Stimulated activated CD4-positive, alpha-beta T cell treated with anti-CD3 and anti-CD28 coated beads, TNF-alpha, amount 100 ng/mL, for 1 hour (primary cell): Measurements from ENCODE around the gene SCN2B.

Experiments
- DNase-seq, 3 donors: peaks; one replicate each; pipeline ENCODE4 v3.0.0-alpha.2; 2020; ENCODE audit warnings: low read depth in 3 of 3, low spot score in 1 of 3

Gene SCN2B

DNA sequence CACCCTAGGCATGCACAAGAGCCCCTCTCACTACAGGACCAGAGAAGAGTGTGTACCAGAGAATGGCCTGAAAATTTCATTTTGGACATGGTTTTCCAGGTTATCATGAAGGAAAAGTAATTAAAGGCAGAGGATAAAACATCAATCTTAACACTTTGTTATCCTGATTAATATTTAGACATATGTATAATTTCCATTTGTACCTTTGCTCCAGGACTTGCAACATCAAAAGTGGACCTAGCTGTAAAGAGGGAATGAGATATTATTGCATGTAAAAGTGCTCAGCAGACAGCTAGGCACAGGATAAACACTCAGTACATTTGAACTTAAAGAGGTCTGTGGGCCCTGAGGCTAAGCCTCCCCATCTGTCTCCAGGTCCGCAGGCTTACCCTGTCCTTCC lies 21.8 kb downstream of the SCN2B start:
- DNase-seq, result no peak

DNA sequence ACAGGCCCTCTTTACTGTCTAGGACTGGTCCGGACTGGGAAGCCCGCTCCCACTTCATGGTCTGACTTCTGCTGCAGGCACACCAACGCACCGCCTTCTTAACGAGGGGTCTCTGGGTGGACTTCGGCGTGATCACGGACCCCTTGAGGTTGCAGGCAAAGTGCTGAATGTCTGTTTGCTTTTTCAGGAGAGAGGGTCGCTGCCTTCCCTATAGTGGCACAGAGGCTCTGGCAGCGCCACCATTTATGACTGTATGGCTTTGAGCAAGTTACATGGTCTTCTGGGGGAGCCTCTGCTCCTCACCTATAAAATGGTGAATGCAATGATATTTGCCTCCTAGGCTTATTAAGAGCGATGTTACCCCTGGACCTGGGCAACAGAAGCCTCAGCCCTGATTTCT lies 22.5 kb downstream of the SCN2B start:
- no peak for DNase-seq

DNA sequence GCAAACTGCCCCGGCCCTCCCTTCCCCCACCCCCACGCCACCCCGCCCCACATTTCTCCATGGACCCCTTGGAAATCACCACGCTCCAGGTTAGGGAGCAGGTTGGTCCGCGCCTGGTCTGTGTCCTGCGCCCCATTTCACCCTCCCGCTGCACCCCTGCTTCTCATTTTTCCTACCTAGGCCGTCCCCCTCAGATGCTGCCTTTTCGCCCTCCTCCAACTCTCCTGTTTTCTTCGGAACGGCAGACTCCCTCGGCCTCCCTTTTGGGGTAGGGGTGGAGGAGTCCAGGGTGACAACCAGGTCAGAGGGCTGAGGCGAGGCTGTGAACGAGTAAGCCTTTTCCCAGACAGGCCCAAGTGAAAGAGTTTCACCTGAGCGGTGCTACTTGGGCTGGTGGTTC lies 22.9 kb downstream of the SCN2B start:
- DNase-seq, result no peak

DNA sequence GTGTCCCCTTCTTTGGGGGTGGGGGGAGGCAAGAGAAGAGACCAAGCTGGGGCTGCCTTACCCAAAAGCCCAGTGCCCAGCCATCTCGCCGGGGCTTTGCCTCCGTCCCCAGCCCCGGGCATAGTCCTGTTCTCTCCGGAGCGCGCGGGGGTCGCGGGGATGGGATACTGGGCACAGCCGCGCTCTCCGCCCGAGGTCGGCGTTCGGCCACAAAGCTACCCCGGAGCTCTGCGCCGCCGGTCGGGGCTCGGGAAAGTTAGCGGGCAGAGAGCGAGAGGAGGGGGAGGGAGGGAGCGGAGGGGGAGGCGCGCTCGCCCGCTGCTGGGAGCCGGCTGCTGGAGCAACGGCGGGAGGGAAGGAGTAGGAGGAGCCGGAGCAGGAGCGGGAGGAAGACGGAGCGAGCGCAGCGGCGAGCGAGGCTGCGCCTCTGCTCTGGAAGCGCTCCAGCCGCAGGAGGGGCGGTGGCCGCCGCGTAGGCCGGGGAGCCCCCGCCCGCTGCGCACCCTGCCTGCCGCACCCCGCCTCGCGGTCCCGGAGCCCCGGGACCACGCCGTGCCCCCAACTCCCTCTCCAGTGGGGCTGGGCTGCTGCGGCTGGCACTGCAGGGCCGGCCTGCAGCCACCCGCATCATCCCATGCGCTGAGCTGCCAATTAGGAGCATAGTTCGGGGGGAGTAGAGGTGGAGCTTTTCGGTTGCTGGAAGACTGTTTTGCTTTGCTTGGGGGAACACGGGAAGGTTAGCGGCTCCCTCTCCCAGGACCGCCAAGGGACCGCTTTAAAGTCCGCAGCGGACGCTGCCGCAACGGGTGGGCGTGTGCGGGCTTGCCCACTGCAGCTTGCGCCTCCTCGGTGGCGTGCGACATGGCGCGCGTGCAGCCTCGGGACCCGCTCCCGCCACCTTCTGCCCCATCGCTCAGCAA lies 23.6 kb downstream of the SCN2B start, which contains the start of gene SCN4B:
TSS of gene SCN4B (minus strand) at position 272 of the 920 bp plus-strand sequence. CDS start at position 122, 150 bp downstream.
- DNase-seq, result no peak

DNA sequence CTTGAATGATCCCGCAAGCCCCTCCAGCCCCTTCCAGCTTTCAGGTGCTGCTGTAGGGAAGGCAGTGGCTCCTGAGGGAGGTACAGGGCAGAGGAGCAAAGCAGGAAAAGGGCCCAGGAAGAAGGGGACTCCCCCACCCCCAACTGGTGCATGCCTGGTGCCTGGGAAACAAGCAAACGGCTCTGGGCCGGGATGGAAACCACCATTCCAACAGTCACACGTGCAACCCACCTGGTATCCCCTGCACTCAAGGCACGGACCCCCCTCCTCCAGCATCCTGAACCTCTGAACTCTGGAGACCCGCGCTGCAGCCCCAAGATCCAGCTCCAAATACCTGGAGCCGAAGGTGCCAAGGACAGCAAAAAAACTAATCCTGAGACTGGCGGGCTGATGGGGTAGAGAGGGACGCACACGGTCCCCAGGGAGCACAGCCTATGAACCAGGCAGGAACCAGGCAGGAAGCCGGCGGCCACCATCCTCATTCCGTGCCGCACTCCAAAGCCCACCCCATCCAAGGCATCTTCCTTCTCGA lies 24.4 kb downstream of the SCN2B start:
- no peak for DNase-seq

DNA sequence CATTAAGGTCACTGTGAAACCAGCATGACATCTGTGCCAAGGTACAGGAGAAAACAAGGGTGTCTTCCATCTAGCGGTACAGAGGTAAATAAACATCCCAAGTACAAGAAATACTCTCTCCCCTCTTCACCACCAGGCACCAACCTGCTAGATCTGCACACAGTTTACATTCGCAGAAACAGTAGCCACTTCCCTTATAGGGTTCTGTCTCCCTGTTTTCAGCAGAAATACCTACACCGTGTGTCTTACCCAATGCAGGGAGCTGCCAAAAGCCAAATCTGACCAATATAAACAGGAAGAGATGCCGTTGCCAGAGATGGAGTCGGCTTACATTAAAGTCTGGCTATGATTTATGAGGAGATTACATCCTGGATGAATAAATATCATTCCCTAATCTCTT lies 25.0 kb downstream of the SCN2B start:
- DNase-seq, result no peak

DNA sequence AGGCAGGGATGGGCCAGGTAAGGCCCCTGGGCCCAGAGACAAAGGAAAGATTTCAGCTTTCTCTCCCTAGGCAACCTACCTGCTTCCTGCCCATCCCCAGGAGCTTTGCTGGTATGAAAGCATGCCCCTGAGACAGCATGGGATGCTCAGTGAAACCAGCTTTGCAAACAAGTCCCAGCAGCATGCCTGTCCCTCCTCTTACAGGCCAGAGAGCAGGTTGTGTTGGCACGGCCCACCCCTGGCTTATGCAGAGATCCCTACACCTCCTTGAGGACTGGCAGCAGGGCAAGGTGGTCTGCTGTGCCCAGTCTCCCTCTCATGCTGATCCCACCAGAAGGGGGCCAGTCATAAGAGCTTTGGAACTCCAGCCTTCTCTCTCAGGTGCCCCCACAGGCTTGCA lies 26.9 kb downstream of the SCN2B start:
- no peak for DNase-seq

DNA sequence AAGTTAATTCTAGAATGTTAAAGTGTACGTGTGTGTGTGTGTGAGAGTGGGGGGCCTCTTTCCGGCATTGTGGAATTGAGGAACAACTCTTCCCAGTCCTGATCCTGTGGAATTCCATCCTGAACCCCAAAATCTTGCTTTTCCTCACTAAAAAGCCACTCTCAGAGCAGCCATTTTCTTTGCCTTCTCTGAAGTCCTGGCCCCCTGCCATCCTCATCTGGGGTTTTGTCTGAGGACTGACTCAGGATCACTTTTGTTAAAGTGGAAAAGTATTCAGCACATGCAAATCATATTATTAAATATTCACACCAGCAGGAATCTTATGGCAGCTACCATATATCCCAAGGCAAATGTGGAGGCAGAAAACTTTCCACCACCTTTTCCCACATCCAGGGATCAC lies 27.6 kb downstream of the SCN2B start:
- no peak for DNase-seq

DNA sequence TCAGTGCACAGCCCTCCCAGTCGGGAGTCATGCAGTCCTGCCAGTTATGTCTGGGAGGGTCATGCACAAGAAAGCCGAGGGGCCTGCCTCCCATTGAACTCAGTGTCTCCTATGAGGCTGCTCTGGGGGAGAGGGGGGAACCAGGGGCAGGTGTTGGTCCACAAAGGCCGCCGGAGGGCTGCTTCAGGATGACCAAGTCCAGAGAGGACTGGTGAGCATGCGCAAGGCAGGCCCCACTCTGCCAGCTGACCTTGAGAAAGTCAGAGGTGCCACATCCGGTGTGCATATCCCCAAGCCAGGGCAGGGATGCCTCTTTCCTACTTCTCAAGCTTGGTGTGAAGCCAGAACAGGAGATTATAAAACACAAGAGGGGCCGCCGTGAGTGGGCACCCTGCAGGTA lies 28.2 kb downstream of the SCN2B start:
- no peak for DNase-seq

DNA sequence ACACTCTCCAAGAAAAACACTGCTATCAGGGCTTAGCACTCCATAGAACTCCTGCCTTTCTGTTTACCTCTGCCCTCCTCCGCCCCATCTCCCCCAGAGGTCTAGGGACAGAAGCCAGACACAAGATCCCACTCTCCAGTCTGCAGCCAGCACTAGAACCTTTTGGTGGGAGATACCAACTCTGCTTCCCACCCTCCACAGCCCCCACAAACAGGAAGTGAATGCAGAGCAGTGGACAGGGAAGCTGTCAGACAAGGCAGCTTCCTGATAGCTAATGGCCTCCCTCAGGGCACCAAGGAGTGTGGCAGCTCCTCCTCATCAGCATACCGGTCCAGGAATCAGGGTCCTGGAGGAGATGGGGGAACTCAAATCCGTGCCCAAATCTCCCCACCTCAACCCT lies 28.9 kb downstream of the SCN2B start:
- DNase-seq, result no peak

DNA sequence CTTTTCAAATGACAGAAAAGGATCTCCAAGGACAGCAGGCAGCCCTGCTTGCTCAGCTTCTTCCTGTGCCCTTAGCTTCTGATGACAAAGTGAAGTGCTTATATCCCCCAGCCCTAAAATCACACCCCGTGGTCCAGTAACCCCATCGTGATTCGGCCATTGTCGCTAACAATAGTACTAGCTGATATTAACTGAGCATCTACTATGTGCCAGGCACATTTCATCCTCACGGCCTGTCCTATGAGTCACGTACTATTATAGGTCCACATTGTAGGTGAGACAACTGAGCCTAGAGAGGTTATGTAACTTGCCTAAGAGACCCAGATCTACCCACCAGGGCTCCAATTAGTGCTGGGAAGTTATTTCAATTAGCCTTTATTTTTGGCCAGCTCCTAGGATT lies 29.9 kb downstream of the SCN2B start:
- DNase-seq, result no peak

DNA sequence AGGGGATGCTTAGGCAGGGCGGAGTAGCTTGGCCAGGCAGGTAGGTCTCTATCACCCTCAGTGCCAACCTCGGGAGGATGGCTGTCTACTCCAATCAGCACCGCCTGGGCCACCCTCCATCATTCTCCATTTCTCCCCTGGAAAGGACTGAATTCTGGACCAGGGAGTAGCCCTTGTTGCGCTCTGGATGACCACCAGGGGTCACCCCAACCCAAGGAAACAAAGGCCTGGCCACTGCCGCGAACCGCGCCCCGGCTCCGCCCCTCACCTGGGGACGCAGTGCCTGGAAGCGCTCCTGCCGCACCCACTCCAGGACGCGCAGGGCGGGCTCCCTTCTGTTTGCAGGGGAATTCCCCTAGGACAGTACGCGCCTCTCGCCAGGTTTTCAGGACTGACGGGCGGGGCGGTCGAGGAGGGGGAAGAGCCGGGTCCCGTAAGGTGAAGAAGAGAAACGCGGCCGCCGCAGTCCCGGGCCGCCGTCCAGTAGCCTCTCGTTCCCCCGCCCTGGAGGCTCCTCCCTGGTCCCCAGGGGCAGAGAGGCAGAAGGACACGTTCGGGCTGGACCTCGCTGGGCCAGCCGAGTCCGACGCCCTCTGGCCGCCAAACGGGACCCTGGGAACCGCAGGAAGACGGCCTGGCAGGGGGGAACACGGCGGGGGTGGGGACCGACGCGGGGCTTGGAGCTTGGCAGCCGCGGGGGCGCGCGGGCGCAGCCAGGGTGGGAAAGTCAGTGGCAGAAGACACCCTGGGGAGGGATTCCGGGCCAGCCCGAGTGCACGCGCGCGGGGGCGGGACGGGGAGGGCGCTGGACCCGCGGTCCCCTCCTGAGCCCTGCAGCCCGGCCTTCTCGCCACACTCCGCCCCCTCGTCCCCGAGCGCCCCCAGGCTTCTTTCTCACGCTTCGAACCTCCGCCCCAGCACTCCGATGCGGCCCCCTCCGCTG lies 30.9 kb downstream of the SCN2B start:
- peak; percentile 64 to 80 (median 64) for DNase-seq

DNA sequence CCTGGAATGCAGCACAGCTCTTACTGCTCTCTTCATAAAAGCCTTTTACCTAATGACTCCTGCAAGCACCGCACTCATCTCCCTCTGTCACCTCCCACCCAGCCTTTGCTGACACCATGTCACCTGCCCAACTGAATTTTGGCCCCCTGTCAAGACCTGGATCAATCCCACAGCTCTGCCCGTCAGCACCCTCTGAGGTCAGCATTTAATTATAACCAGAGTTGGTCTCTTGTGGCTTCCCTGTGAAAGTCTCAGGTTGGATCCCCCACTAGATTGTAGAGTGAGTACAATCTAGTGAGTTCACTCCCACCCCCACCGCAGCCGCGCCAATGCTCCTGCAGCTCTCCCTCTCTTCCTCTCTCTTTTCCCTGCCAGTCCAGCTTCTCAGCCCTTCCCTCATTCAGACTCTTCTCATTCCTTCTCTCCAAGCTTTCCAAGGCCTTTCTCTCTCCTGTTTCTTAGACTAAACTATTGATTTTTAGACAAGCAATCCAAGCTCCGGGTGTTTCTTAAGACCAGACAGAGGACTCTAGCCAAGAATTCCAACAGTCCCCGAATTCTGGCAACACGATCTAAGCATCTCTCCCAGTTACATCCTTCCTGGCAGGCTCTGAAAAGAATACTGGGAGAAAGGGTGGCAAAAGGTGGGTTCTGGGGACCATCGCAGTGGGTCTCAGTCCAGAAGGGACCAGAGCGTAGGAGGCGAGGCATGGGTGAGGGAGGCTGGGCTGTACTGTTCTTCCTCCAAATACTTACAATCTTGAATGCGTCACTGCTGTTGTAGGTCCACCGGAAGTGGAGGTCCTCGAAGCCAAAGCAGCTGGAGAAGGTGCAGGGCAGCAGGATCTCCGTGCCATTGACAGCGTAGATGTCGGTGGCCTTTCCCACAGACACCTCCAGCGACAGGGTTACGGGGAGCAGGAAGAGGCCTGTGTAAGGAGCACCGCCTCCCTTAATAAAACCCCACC lies 31.9 kb downstream of the SCN2B start:
- no peak for DNase-seq

DNA sequence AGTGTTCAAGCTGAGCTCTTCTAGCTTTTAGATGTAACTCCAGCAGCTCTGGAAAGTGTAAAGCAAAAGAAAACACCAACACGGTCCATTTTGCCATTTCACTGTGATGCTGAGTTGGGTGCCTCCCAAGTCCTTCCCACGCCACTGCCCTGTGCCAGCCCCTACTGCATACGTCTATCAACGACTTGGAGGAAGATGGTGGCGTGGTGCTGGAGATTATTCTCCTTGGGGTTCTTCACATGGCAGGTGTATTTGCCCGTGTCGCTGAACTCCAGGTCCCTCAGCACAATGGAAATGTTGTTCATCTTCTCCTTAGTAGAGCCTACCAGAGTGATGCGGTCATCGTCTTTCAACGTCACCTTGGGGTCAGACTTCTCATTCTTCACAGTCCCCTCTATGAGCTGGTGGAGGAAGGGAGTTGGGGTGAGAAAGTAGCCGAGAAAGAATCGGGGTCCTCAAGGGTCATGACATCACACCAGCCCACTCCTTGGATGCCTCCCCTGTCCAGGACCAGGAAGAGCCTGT lies 32.7 kb downstream of the SCN2B start:
- DNase-seq, result no peak

DNA sequence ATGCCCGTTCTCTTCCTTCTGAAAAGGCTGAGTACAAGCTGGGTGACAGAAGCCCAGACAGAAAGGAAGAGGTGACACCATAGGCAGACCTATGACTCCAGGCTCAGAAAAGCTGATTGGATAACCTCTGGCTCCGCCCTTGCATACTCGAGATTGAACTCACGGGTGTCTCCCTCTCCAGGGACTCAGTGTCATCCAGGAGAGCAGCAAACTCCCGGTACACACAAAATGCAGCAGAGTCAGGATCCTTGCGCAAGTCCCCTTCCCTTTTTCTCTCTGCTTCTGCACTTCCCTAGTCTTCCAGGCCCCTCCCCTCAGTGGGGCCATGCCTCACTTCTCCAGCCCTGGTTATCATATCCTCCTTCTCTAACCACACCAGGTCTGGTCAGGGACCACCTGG lies 33.6 kb downstream of the SCN2B start:
- DNase-seq, result no peak

DNA sequence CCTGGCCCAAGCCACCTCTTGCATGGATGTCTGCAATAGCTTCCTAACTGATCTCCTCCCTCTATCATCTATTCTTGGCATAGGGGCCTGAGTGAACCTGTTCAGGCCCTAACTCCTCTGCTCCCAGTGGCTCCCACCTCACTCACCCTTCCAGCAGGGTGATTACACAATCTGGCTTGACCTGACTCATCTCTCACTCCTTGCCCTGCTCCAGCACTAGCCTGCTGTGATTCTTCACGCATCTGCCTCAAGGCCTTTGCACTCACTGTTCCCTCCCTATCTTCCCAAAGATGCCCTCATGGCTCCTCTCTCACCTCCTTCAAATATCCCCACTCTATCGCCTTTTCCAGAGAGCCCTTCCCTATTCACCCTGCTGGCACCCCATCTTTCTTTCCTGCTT lies 34.4 kb downstream of the SCN2B start:
- DNase-seq, result no peak

DNA sequence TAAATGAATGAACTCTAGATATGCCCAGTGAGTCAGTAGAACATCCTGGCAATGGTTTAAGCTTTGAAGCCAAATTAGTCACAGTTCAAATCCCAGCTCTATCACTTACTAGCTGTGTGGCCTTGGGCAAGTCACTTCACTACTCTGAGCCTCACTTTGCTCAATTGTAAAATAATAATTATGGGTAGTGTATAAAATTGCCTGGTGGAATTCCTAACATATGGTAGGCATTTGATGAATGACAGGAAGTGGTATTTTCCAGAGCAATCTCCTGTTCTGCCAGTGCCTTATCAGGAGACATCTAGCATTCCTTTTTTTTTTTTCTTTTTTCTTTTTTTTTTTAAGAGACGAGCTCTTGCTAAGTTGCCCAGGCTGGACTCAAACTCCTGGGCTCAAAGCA lies 36.9 kb downstream of the SCN2B start:
- no peak for DNase-seq

DNA sequence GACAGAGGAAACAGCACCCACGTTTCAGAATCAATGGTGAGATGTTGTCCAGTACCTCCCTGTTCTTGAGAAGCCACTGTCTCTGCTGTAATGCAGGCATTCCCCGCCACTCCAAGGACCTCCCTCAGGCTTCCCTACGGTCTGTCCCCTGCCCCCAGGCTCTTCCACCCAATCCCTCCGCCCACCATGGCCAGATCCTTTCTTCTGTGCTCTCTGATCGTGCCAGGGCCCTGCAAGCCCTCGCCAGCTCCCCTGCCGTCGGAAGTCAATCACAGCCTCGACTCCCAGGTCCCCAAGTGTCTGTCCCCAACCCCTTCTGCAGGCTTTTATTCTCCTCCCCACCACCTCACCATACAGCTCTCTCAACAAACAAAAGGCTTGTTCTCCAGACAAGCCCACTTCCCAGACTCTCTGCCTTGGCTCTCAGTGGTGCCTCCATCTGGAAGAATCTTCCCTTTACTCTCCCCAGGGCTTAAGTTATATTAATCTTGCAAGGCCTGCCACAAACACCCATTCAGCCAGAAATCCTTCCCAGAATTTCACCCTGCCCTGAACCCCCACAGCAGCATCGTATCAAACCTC lies 37.5 kb downstream of the SCN2B start:
- DNase-seq, result no peak

DNA sequence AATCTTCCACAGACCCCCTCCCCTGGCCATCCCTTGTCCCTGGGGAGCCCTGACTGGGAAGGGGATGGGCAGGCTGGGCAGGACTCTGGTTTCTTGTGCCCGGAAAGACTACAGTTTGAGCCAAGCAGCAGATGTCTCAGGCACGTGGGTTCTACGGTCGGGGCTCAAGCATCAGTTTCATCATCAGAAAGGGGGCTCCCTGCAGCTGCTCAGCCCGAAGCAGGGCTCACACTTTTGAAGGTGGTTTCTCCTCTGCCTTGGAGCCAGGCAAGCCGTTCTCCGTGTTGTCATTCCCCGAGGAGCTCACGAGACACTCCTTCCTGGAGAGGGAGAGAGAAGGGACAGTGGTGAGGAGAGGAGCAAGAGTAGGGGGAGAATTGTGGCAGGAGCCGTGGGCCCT lies 39.6 kb downstream of the SCN2B start:
- DNase-seq, result no peak

DNA sequence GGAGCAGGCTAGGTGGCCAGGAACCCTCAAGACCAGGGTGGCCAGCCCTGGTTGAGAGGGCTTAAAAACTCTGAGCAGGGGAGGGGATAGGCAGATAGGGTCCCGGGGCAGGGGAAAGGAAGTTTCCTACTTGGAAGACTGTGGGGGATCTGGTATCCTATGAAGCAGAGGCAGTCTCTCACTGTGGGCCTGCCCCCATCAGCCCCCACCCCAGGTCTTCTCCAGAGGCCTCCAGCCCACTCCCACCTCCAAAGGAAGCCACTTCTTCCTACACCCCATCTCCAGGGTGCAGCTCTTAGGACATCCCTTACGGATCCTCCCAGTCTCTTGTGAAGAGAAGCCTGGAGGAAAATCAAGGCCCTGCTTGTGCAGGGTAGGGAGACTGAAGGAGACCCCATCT lies 40.1 kb downstream of the SCN2B start:
- no peak for DNase-seq
